ENCODE measurements around the gene PARP3. TPM values are rescaled to one million over a fixed set of nuclear protein-coding genes. Genes with fewer than 3 reads are reported as not detected.
A peak's percentile ranks its signal among the peaks of the same experiment; 100 is the strongest.

Gene PARP3
- total RNA-seq, 4 donors from 2014 or later: 100 to 157 (median 137) TPM

DNA sequence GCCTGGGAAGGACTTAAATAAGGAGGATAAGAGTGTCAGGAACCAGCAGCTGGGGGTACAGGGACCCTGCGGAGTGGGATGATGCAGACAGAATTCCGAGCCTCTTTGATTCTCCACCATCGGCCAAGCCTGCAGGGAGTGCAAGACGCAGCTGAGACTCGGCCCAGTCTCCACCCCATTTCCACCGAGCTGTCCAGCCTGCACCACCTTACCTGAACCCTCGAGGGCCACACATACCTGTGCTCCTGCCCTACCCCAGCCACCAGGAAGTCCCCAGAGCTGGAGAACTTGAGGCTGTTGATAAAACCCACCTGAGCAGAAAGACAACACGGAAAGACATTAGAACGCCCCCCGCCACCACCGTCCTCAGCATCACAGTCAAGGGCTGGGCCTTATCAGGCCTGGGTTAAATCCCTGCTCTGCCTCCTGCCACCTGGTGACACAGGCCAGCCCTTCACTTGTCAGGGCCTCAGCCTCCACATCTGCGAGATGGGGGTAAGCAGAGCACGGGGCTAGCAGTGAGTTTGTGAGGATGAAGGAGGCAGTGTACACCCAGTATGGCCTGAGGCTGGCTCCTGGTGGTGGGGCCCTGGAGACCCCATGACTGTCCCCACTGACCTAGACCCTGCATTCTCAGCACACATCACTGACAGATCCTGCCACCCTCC is 8.6 kb upstream of the PARP3 start:
- TF ChIP-seq, protein P1, sequence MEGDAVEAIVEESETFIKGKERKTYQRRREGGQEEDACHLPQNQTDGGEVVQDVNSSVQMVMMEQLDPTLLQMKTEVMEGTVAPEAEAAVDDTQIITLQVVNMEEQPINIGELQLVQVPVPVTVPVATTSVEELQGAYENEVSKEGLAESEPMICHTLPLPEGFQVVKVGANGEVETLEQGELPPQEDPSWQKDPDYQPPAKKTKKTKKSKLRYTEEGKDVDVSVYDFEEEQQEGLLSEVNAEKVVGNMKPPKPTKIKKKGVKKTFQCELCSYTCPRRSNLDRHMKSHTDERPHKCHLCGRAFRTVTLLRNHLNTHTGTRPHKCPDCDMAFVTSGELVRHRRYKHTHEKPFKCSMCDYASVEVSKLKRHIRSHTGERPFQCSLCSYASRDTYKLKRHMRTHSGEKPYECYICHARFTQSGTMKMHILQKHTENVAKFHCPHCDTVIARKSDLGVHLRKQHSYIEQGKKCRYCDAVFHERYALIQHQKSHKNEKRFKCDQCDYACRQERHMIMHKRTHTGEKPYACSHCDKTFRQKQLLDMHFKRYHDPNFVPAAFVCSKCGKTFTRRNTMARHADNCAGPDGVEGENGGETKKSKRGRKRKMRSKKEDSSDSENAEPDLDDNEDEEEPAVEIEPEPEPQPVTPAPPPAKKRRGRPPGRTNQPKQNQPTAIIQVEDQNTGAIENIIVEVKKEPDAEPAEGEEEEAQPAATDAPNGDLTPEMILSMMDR (IDR thresholded peaks at IDR 0.05): no peak
- TF ChIP-seq POLR2A (IDR thresholded peaks at IDR 0.05): no peak
- Histone ChIP-seq H3K4me3 (no peak overlapping the region), H3K36me3 (peaks cover 0 to 63% (median 0%) of the 10 kb centered on the region in 3 donors), H3K27me3 (no peaks in the 10 kb centered on the region), H3K27ac (no peak overlapping the region), H3K4me1 (no peaks in the 10 kb centered on the region), H3K9me3 (no peaks in the 10 kb centered on the region)
- DNase-seq: no peak

- TF ChIP-seq, protein P1 (IDR thresholded peaks at IDR 0.05): no peak
- TF ChIP-seq POLR2A (IDR thresholded peaks at IDR 0.05): no peak
- Histone ChIP-seq H3K4me3 (no peak overlapping the region), H3K36me3 (peaks cover 0 to 65% (median 0%) of the 10 kb centered on the region in 3 donors), H3K4me1 (no peaks in the 10 kb centered on the region), H3K9me3 (no peaks in the 10 kb centered on the region), H3K27ac (no peak overlapping the region), H3K27me3 (no peaks in the 10 kb centered on the region)
- DNase-seq: no peak
These were observed 7.9 kb upstream of the PARP3 start for GRCh38 chr3:51934139-51934850.

- Histone ChIP-seq H3K4me3 (no peak overlapping the region), H3K36me3 (peaks cover 0 to 65% (median 0%) of the 10 kb centered on the region in 3 donors), H3K9me3 (no peaks in the 10 kb centered on the region), H3K4me1 (peaks cover 0 to 2% (median 0%) of the 10 kb centered on the region in 4 donors), H3K27me3 (no peaks in the 10 kb centered on the region), H3K27ac (no peak overlapping the region)
- no peak for DNase-seq
- TF ChIP-seq, protein P1 (IDR thresholded peaks at IDR 0.05): no peak
These were observed 6.9 kb upstream of the PARP3 start for GRCh38 chr3:51934991-51935885.

GRCh38 chr3:51935886-51936755 is 6.0 kb upstream of the PARP3 start:
- TF ChIP-seq, protein P1 (IDR thresholded peaks at IDR 0.05): no peak
- TF ChIP-seq POLR2A (IDR thresholded peaks at IDR 0.05): no peak
- no peaks in the 10 kb centered on the region for H3K9me3 ChIP-seq
- DNase-seq: peak in 1 of 3 donors; percentile 33
- peaks cover 0 to 11% (median 4%) of the 10 kb centered on the region in 4 donors for H3K4me1 ChIP-seq
- peaks cover 0 to 65% (median 0%) of the 10 kb centered on the region in 3 donors for H3K36me3 ChIP-seq
- H3K27ac ChIP-seq: no peak overlapping the region
- no peak overlapping the region for H3K4me3 ChIP-seq
- H3K27me3 ChIP-seq: no peaks in the 10 kb centered on the region

DNA sequence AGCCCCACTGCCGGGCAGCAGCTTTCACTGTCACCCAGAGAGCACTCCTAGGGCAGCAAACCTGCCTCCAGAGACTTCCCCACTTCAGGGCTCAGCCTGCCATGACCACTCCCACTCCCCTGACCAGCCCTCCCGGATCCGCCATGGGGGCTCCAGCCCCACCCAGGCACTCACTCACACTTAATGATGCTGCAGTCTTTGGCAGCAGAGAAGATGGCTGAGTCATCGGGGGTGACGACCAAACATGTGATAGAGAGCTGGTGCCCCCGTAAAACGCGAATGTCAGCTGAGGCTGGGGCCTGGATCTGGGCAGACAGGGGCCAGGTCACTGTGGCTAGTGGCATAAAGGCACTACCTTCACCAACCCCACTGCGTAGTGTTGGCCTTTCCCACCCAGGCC is 5.1 kb upstream of the PARP3 start:
- Histone ChIP-seq H3K27me3 (no peaks in the 10 kb centered on the region), H3K9me3 (no peaks in the 10 kb centered on the region), H3K27ac (no peak overlapping the region), H3K4me1 (peaks cover 0 to 15% (median 7%) of the 10 kb centered on the region in 4 donors), H3K36me3 (peaks cover 0 to 65% (median 0%) of the 10 kb centered on the region in 3 donors), H3K4me3 (no peak overlapping the region)
- no peak for TF ChIP-seq POLR2A (IDR thresholded peaks at IDR 0.05)
- TF ChIP-seq, protein P1 (IDR thresholded peaks at IDR 0.05): no peak
- peak in 1 of 3 donors; percentile 21 for DNase-seq
